WTC11 (cell line): ENCODE data around the gene EXOC1. TPM values are rescaled to one million over a fixed set of nuclear protein-coding genes. Genes with fewer than 3 reads are reported as not detected.

Experiments
- ATAC-seq: fragments of 200-7000 bp; cut with Tn5 transposase; 2 replicates; pipeline ENCODE4 v1.10.0; 2021; ENCODE audit warnings: mild to moderate bottlenecking, moderate library complexity
- CTCF ChIA-PET: fragments of 300-600 bp; sonication (Branson Sonifier 250); formaldehyde crosslinking; loops from one replicate; lab custom pipeline; 2021; ENCODE audit warnings: antibody characterized with exemption; lab: Charles Lee
- POLR2A ChIA-PET: fragments of 350-600 bp; sonication (Branson Sonifier 250); formaldehyde crosslinking; loops from one replicate; lab custom pipeline; 2021; ENCODE audit warnings: antibody characterized with exemption; lab: Charles Lee
- DNase-seq: peaks from one replicate; pipeline ENCODE4 v3.0.0; 2021; ENCODE audit warnings: low spot score
- H3K27ac Mint-ChIP-seq: 2 replicates; pipeline ENCODE4 v1.8.0; 2021; ENCODE audit warnings: mixed read lengths
- H3K27me3 Mint-ChIP-seq: 2 replicates; pipeline ENCODE4 v1.8.0; 2021; ENCODE audit warnings: low read depth, mild to moderate bottlenecking, moderate library complexity, mixed read lengths
- H3K36me3 Mint-ChIP-seq: 2 replicates; pipeline ENCODE4 v1.8.0; 2021; ENCODE audit warnings: mixed read lengths
- H3K4me1 Mint-ChIP-seq: 2 replicates; pipeline ENCODE4 v1.8.0; 2022; ENCODE audit warnings: mixed read lengths
- H3K4me3 Mint-ChIP-seq: 2 replicates; pipeline ENCODE4 v1.8.0; 2021; ENCODE audit warnings: mild to moderate bottlenecking, moderate library complexity, mixed read lengths
- H3K9me3 Mint-ChIP-seq: 2 replicates; pipeline ENCODE4 v1.8.0; 2021; ENCODE audit warnings: mixed read lengths
- CBFB ChIP-seq: sonication (generic); formaldehyde crosslinking; IDR thresholded peaks from 2 replicates; pipeline ENCODE4 v1.8.1; 2022; ENCODE audit warnings: mild to moderate bottlenecking, low read depth, missing genetic modification reagents
- FOXJ3 ChIP-seq: sonication (generic); formaldehyde crosslinking; IDR thresholded peaks from 2 replicates; pipeline ENCODE4 v1.9.0; 2021; ENCODE audit warnings: missing genetic modification reagents, mild to moderate bottlenecking, borderline replicate concordance
- GRHL2 ChIP-seq: fragments of 250-450 bp; sonication (Bioruptor Pico); IDR thresholded peaks from 2 replicates; pipeline ENCODE4 v1.8.0; 2022; ENCODE audit warnings: mild to moderate bottlenecking, moderate library complexity; ENCODE audit not compliant: insufficient replicate concordance, severe bottlenecking
- NR3C1 ChIP-seq: sonication (generic); formaldehyde crosslinking; conservative IDR thresholded peaks from 2 replicates; pipeline ENCODE4 v1.8.1; 2023; ENCODE audit warnings: low read depth, mild to moderate bottlenecking, missing genetic modification reagents
- RELA ChIP-seq: sonication (generic); formaldehyde crosslinking; IDR thresholded peaks from 2 replicates; pipeline ENCODE4 v1.8.1; 2022; ENCODE audit warnings: missing genetic modification reagents, mild to moderate bottlenecking, borderline replicate concordance
- ZNF138 ChIP-seq: sonication (generic); formaldehyde crosslinking; conservative IDR thresholded peaks from 2 replicates; pipeline ENCODE4 v1.8.1; 2022; ENCODE audit warnings: mild to moderate bottlenecking, moderate library complexity, missing genetic modification reagents
- ZNF232 ChIP-seq: sonication (generic); formaldehyde crosslinking; IDR thresholded peaks from 2 replicates; pipeline ENCODE4 v1.8.0; 2022; ENCODE audit warnings: mild to moderate bottlenecking, missing genetic modification reagents
- total RNA-seq: library from RNA; stranded (reverse); gene quantifications from 3 replicates; pipeline ENCODE4 v1.2.3, GENCODE V29; 2021
- TF ChIP-seq, protein P1 (sequence below): sonication (generic); formaldehyde crosslinking; IDR thresholded peaks from 2 replicates; pipeline ENCODE4 v1.8.0; 2022; ENCODE audit warnings: missing genetic modification reagents
- TF ChIP-seq, protein P2 (sequence below): fragments of 250-450 bp; sonication (Bioruptor Pico); IDR thresholded peaks from 2 replicates; pipeline ENCODE4 v1.9.0; 2021; ENCODE audit warnings: mild to moderate bottlenecking
- TF ChIP-seq, protein P3 (sequence below): sonication (generic); formaldehyde crosslinking; IDR thresholded peaks from 2 replicates; pipeline ENCODE4 v1.8.0; 2022; ENCODE audit warnings: mild to moderate bottlenecking, missing genetic modification reagents
- TF ChIP-seq, protein P4 (sequence below): fragments of 250-450 bp; sonication (Bioruptor Pico); IDR thresholded peaks from 2 replicates; pipeline ENCODE4 v2.1.2; 2022; ENCODE audit warnings: mild to moderate bottlenecking, moderate library complexity
- TF ChIP-seq, protein P5 (sequence below): fragments of 250-450 bp; sonication (Bioruptor Pico); IDR thresholded peaks from 2 replicates; pipeline ENCODE4 v1.9.0; 2021; ENCODE audit warnings: mild to moderate bottlenecking, borderline replicate concordance
- TF ChIP-seq, protein P6 (sequence below): fragments of 250-450 bp; sonication (Bioruptor Pico); IDR thresholded peaks from 2 replicates; pipeline ENCODE4 v1.8.0; 2021; ENCODE audit warnings: mild to moderate bottlenecking

The EXOC1 gene
- total RNA-seq, 1 experiment from 2014 or later, result 19.0 TPM

DNA sequence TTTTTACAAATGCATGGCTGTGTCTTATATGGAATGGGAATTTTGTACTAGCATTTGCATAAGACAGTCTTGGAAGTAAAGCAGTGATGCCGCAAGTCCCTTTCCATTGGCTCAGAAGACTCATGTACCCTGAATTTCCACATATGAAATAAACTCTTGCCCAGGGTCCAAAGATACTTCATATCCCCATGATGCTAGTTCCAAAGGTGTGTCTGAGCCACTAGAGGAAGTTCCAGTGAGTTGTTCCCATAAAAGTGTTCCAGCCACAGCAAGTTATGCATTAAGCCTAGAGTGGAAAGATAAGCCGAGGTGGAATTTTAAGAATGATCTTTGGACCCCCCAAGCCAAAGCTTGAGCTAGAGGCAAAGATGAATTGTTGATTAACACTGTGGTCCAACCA lies 86.0 kb downstream of the EXOC1 start (continued):
- TF ChIP-seq ZNF232 (CRISPR knock-in tag), result no peak
- TF ChIP-seq, protein P1, sequence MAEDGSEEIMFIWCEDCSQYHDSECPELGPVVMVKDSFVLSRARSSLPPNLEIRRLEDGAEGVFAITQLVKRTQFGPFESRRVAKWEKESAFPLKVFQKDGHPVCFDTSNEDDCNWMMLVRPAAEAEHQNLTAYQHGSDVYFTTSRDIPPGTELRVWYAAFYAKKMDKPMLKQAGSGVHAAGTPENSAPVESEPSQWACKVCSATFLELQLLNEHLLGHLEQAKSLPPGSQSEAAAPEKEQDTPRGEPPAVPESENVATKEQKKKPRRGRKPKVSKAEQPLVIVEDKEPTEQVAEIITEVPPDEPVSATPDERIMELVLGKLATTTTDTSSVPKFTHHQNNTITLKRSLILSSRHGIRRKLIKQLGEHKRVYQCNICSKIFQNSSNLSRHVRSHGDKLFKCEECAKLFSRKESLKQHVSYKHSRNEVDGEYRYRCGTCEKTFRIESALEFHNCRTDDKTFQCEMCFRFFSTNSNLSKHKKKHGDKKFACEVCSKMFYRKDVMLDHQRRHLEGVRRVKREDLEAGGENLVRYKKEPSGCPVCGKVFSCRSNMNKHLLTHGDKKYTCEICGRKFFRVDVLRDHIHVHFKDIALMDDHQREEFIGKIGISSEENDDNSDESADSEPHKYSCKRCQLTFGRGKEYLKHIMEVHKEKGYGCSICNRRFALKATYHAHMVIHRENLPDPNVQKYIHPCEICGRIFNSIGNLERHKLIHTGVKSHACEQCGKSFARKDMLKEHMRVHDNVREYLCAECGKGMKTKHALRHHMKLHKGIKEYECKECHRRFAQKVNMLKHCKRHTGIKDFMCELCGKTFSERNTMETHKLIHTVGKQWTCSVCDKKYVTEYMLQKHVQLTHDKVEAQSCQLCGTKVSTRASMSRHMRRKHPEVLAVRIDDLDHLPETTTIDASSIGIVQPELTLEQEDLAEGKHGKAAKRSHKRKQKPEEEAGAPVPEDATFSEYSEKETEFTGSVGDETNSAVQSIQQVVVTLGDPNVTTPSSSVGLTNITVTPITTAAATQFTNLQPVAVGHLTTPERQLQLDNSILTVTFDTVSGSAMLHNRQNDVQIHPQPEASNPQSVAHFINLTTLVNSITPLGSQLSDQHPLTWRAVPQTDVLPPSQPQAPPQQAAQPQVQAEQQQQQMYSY (CRISPR knock-in tag), result no peak

DNA sequence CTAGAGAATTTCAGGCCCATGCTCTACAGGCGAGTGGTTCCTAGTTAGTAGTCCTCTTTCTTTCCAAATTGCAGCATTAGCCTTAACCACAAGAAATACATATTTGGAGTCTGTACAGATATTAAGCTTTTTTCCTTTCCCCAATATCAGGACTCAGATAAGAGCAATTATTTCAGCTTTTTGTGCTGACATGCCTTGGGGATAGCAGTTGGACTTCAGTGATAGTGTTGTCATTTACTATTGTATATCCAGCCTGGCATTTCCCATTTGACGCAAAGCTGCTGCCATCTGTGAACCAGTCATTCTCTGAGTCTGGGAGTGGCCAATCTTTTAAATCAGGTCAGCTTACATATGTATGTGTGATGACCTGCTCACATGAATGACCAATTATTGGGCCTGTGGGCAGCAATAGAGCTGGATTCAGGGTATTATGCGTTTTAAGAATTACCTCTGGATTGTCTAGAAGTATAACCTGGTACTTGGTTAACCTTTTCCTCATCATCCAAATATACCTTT lies 88.5 kb downstream of the EXOC1 start:
- peaks cover 5% of the 10 kb centered on the region; the same call in 1 of the 2 replicates for H3K27me3 Mint-ChIP-seq
- ChIA-PET POLR2A (no interaction called here), CTCF (interaction anchor here (0.8 kb wide), 1 partner anchor 122 kb away, joined by 3 read pairs; the partner anchor contains the start of gene EXOC1L)
- H3K4me3 Mint-ChIP-seq, result no peak overlapping the region
- DNase-seq, result no peak
- peaks cover 18% of the 10 kb centered on the region for H3K9me3 Mint-ChIP-seq
- H3K27ac Mint-ChIP-seq, result no peak overlapping the region
- H3K4me1 Mint-ChIP-seq, result peaks cover 21% of the 10 kb centered on the region
- peaks cover 11% of the 10 kb centered on the region for H3K36me3 Mint-ChIP-seq
- TF ChIP-seq NR3C1 (CRISPR knock-in tag) (no peak), GRHL2 (CRISPR knock-in tag) (no peak), ZNF138 (CRISPR knock-in tag) (no peak), CBFB (CRISPR knock-in tag) (no peak), RELA (CRISPR knock-in tag) (no peak), FOXJ3 (no peak)
- TF ChIP-seq, protein P2, sequence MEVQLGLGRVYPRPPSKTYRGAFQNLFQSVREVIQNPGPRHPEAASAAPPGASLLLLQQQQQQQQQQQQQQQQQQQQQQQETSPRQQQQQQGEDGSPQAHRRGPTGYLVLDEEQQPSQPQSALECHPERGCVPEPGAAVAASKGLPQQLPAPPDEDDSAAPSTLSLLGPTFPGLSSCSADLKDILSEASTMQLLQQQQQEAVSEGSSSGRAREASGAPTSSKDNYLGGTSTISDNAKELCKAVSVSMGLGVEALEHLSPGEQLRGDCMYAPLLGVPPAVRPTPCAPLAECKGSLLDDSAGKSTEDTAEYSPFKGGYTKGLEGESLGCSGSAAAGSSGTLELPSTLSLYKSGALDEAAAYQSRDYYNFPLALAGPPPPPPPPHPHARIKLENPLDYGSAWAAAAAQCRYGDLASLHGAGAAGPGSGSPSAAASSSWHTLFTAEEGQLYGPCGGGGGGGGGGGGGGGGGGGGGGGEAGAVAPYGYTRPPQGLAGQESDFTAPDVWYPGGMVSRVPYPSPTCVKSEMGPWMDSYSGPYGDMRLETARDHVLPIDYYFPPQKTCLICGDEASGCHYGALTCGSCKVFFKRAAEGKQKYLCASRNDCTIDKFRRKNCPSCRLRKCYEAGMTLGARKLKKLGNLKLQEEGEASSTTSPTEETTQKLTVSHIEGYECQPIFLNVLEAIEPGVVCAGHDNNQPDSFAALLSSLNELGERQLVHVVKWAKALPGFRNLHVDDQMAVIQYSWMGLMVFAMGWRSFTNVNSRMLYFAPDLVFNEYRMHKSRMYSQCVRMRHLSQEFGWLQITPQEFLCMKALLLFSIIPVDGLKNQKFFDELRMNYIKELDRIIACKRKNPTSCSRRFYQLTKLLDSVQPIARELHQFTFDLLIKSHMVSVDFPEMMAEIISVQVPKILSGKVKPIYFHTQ (CRISPR knock-in tag), result no peak
- TF ChIP-seq, protein P3, sequence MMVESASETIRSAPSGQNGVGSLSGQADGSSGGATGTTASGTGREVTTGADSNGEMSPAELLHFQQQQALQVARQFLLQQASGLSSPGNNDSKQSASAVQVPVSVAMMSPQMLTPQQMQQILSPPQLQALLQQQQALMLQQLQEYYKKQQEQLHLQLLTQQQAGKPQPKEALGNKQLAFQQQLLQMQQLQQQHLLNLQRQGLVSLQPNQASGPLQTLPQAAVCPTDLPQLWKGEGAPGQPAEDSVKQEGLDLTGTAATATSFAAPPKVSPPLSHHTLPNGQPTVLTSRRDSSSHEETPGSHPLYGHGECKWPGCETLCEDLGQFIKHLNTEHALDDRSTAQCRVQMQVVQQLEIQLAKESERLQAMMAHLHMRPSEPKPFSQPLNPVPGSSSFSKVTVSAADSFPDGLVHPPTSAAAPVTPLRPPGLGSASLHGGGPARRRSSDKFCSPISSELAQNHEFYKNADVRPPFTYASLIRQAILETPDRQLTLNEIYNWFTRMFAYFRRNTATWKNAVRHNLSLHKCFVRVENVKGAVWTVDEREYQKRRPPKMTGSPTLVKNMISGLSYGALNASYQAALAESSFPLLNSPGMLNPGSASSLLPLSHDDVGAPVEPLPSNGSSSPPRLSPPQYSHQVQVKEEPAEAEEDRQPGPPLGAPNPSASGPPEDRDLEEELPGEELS (CRISPR knock-in tag), result no peak
- TF ChIP-seq, protein P4, sequence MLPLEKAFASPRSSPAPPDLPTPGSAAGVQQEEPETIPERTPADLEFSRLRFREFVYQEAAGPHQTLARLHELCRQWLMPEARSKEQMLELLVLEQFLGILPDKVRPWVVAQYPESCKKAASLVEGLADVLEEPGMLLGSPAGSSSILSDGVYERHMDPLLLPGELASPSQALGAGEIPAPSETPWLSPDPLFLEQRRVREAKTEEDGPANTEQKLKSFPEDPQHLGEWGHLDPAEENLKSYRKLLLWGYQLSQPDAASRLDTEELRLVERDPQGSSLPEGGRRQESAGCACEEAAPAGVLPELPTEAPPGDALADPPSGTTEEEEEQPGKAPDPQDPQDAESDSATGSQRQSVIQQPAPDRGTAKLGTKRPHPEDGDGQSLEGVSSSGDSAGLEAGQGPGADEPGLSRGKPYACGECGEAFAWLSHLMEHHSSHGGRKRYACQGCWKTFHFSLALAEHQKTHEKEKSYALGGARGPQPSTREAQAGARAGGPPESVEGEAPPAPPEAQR (CRISPR knock-in tag), result no peak
- TF ChIP-seq, protein P5, sequence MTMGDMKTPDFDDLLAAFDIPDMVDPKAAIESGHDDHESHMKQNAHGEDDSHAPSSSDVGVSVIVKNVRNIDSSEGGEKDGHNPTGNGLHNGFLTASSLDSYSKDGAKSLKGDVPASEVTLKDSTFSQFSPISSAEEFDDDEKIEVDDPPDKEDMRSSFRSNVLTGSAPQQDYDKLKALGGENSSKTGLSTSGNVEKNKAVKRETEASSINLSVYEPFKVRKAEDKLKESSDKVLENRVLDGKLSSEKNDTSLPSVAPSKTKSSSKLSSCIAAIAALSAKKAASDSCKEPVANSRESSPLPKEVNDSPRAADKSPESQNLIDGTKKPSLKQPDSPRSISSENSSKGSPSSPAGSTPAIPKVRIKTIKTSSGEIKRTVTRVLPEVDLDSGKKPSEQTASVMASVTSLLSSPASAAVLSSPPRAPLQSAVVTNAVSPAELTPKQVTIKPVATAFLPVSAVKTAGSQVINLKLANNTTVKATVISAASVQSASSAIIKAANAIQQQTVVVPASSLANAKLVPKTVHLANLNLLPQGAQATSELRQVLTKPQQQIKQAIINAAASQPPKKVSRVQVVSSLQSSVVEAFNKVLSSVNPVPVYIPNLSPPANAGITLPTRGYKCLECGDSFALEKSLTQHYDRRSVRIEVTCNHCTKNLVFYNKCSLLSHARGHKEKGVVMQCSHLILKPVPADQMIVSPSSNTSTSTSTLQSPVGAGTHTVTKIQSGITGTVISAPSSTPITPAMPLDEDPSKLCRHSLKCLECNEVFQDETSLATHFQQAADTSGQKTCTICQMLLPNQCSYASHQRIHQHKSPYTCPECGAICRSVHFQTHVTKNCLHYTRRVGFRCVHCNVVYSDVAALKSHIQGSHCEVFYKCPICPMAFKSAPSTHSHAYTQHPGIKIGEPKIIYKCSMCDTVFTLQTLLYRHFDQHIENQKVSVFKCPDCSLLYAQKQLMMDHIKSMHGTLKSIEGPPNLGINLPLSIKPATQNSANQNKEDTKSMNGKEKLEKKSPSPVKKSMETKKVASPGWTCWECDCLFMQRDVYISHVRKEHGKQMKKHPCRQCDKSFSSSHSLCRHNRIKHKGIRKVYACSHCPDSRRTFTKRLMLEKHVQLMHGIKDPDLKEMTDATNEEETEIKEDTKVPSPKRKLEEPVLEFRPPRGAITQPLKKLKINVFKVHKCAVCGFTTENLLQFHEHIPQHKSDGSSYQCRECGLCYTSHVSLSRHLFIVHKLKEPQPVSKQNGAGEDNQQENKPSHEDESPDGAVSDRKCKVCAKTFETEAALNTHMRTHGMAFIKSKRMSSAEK (CRISPR knock-in tag), result no peak
- TF ChIP-seq, protein P6, sequence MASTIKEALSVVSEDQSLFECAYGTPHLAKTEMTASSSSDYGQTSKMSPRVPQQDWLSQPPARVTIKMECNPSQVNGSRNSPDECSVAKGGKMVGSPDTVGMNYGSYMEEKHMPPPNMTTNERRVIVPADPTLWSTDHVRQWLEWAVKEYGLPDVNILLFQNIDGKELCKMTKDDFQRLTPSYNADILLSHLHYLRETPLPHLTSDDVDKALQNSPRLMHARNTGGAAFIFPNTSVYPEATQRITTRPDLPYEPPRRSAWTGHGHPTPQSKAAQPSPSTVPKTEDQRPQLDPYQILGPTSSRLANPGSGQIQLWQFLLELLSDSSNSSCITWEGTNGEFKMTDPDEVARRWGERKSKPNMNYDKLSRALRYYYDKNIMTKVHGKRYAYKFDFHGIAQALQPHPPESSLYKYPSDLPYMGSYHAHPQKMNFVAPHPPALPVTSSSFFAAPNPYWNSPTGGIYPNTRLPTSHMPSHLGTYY (CRISPR knock-in tag), result no peak
- no peak for ATAC-seq
